Activated CD4-positive, alpha-beta T cell treated with anti-CD3 and anti-CD28 coated beads, Interleukin-2, amount 10 ng/mL, durations not matched to agents 24 days and 14 days (primary cell): Measurements from ENCODE around the gene CFAP299. TPM values are rescaled to one million over a fixed set of nuclear protein-coding genes. Genes with fewer than 3 reads are reported as not detected.

Experiments
- DNase-seq: peaks from one replicate; pipeline ENCODE4 v3.0.0; 2022
- H3K27ac Mint-ChIP-seq: one replicate; pipeline ENCODE4 v1.8.0; 2022; ENCODE audit warnings: mild to moderate bottlenecking, mixed read lengths
- H3K27me3 Mint-ChIP-seq: one replicate; pipeline ENCODE4 v1.8.0; 2022; ENCODE audit warnings: mixed read lengths
- H3K36me3 Mint-ChIP-seq: one replicate; pipeline ENCODE4 v1.8.0; 2022; ENCODE audit warnings: low read depth, mild to moderate bottlenecking, mixed read lengths
- H3K4me1 Mint-ChIP-seq: one replicate; pipeline ENCODE4 v1.8.0; 2021; ENCODE audit warnings: mixed read lengths
- H3K4me3 Mint-ChIP-seq: one replicate; pipeline ENCODE4 v1.8.0; 2022; ENCODE audit warnings: mild to moderate bottlenecking, moderate library complexity, mixed read lengths
- H3K9me3 Mint-ChIP-seq: one replicate; pipeline ENCODE4 v1.8.0; 2021; ENCODE audit warnings: mixed read lengths
- intact Hi-C: fragments of 100-400 bp; cut with micrococcal nuclease; formaldehyde crosslinking; loops from one replicate; pipeline ENCODE4 v1.15.1; 2023
- total RNA-seq: library from RNA; stranded (reverse); gene quantifications from 2 replicates; pipeline ENCODE4 v1.2.3, GENCODE V29; 2022

The CFAP299 gene
- total RNA-seq, 1 donor from 2014 or later: not detected

DNA sequence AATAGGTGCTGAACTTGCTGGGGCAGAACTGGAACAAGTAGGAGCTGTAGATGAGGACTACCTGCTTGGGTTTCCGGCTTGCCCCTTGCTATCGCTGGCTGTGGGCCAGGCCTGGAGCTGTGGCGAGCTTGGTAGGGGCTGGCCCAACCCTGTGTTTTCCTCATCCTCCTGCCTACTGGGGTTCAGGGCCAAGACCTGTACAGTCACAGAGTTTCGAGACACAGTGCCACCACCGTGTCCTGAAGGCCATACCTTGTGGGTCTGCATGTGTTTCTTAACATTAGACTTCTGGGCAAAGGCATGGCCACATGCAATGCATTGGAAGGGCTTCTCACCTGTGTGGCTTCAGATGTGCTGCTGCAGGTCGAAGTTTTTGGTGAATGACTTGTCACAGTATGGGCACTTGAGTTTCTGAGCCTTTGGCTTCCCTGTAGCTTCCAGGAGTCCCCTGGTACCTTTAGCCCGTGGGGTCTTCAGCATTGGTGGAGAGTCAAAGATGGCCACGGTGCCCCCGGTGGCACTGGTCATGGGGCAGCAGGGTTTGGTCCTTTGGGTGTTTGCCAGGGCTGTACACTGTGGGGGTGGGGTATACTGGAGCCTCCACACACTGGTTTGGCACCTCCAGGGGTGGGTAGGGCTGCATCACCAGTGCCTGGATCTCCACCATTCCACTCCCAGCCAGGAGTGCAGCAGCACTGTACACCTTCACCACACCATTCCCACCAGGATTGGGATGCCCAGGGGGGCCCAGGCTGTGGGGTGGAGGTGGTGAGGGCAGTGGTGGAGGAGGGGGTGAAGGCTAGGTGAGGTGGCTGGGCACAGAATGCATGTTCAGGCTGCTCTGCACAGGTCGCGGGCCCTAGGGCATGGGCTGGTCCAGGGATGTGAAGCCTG, 52.1 kb downstream of the CFAP299 start:
- Mint-ChIP-seq H3K27me3 (no peaks in the 10 kb centered on the region), H3K4me1 (no peaks in the 10 kb centered on the region), H3K27ac (no peak overlapping the region), H3K36me3 (no peaks in the 10 kb centered on the region), H3K4me3 (no peak overlapping the region), H3K9me3 (peaks cover 7% of the 10 kb centered on the region)
- intact Hi-C loops: no loop called here
- no peak for DNase-seq

DNA sequence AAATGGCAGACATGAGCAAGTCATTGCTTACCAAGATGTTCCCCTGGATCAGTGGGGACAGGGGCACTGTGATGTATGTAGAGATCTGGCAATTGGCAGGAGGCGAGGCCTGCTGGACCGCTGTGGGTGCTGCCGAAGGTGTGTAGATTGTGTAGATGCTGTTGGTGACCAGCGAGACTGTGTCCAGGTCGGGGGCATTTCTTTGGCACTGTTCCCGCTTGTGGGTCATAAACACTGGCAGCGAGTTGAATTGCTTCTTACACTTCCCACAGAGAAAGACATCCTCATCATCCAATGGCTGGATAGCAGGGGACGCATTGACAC, 52.7 kb downstream of the CFAP299 start:
- Mint-ChIP-seq H3K36me3 (no peaks in the 10 kb centered on the region), H3K27ac (no peak overlapping the region), H3K9me3 (peaks cover 7% of the 10 kb centered on the region), H3K27me3 (no peaks in the 10 kb centered on the region), H3K4me1 (no peaks in the 10 kb centered on the region), H3K4me3 (no peak overlapping the region)
- no peak for DNase-seq
- intact Hi-C loops: no loop called here

DNA sequence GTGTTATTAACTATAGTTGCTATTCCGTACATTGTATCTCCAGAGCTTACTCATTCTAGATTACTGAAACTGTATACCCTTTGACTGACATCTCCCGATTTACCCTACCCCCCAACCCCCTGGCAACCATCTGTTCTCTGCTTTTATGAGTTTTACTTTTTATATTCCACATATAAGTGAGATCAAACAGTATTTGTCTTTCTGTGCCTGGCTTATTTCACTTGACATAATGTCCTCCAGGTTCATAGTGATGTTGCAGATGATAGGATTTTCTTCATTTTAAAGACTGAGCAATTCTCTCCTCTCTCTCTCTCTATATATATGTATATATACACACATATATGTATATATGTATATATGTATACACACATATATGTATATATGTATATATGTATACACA, 54.6 kb downstream of the CFAP299 start:
- intact Hi-C loops: no loop called here
- Mint-ChIP-seq H3K4me3 (no peak overlapping the region), H3K27me3 (no peaks in the 10 kb centered on the region), H3K4me1 (peaks cover 1% of the 10 kb centered on the region), H3K36me3 (no peaks in the 10 kb centered on the region), H3K27ac (no peak overlapping the region), H3K9me3 (peaks cover 7% of the 10 kb centered on the region)
- DNase-seq: no peak

DNA sequence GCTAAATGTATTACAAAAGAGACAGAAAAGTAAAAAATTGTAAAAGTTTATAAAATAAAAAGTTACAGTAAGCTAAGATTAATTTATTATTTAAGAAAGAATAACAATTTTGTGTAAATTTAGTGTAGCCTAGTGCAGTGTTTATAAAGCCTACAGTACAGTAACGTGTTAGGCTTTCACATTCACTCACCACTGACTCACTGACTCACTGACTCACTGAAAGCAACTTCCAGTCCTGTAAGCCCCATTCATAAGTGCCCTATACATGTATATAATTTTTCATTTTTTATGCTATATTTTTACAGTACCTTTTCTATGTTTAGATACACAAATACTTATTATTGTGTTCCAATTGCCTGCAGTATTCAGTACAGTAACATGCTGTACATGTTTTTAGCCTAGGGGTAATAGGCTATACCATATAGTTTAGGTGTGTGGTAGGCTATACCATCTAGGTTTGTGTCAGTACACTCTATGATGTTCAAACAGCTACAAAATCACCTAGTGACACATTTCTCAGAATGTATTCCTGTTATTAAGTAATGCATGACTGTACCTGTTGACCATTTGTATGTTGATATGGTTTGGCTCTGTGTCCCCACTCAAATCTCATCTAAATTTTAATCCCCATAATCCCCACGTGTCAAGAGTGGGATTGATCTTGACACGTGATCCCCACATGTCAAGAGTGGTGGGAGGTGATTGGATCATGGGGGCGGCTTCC, 57.9 kb downstream of the CFAP299 start:
- H3K36me3 Mint-ChIP-seq: no peaks in the 10 kb centered on the region
- no peak overlapping the region for H3K4me3 Mint-ChIP-seq
- peaks cover 1% of the 10 kb centered on the region for H3K4me1 Mint-ChIP-seq
- intact Hi-C loops: no loop called here
- H3K27me3 Mint-ChIP-seq: no peaks in the 10 kb centered on the region
- no peak for DNase-seq
- H3K9me3 Mint-ChIP-seq: peaks cover 7% of the 10 kb centered on the region
- H3K27ac Mint-ChIP-seq: no peak overlapping the region

DNA sequence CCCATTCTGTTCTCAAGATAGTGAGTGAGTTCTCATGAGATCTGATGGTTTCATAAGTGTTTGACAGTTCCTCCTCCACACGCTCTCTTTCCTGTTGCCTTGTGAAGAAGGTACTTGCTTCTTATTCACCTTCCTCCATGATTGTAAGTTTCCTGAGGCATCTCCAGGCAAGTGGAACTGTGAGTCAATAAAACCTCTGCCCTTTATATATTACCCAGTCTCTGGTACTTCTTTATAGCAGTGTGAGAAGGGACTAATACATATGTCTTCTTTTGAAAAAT, 58.4 kb downstream of the CFAP299 start:
- intact Hi-C loops: no loop called here
- H3K27ac Mint-ChIP-seq: no peak overlapping the region
- no peak for DNase-seq
- no peaks in the 10 kb centered on the region for H3K27me3 Mint-ChIP-seq
- no peaks in the 10 kb centered on the region for H3K36me3 Mint-ChIP-seq
- H3K4me3 Mint-ChIP-seq: no peak overlapping the region
- peaks cover 7% of the 10 kb centered on the region for H3K9me3 Mint-ChIP-seq
- peaks cover 1% of the 10 kb centered on the region for H3K4me1 Mint-ChIP-seq

DNA sequence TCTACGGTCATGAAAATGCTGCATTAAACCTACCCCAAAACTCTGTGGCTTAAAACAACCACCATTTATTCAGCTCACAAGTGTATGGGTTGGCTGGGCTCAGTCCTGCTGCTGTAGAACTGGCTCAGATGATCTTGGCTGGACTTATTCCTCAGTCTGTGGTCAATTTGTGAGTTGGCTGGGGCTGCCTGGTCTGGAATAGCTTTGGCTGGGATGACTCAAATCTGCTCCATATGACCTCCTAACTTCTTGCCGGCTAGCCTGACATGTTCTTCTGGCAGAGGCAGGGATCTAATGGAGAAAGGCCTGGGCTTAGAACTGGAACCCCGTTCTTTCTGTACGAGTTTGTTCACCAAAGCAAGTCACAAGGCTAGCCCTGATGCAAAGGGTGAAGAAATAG, 71.7 kb downstream of the CFAP299 start:
- intact Hi-C loops: no loop called here
- Mint-ChIP-seq H3K36me3 (no peaks in the 10 kb centered on the region), H3K4me1 (no peaks in the 10 kb centered on the region), H3K27me3 (peaks cover 2% of the 10 kb centered on the region), H3K9me3 (no peaks in the 10 kb centered on the region), H3K4me3 (no peak overlapping the region), H3K27ac (no peak overlapping the region)
- no peak for DNase-seq

DNA sequence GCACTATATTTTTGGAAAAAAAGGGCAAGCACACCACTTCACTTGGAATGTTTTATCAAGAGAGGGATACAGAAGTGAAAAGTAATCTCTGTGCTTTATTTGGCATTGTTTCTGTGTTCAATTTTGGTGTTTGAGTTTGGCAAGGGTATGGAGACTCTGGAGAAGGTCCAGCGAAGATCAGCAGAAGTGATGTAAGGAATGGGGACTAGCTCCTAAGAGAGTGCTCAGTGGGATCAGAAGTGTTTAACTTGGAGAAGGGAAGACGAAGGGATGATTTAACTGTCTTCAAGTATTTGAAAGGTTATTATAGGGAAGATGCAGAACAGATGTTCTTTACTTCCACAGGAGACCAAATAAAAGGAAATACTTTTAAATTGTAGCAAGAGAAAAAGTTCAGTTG, 74.3 kb downstream of the CFAP299 start:
- intact Hi-C loops: no loop called here
- H3K9me3 Mint-ChIP-seq: no peaks in the 10 kb centered on the region
- H3K4me3 Mint-ChIP-seq: no peak overlapping the region
- DNase-seq: no peak
- no peaks in the 10 kb centered on the region for H3K36me3 Mint-ChIP-seq
- peaks cover 4% of the 10 kb centered on the region for H3K27me3 Mint-ChIP-seq
- H3K27ac Mint-ChIP-seq: no peak overlapping the region
- H3K4me1 Mint-ChIP-seq: no peaks in the 10 kb centered on the region

DNA sequence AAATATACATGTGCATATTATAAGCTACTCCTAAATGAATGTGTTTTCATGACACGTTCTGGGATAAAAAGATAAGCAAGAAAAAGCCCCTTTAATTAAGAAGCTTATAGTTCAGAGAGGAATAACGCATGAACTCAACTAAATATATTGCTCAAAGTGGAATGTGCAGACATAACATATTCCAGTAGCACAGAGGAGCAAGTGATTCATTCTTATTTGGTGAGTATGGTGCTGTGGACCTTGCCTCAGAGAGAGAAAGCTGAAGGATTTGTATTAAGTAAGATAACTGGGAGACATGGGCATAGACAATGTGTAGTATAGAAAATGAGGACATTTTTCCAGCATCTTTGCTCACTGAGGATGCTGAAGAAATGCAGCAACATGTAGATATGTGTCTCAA, 76.8 kb downstream of the CFAP299 start:
- DNase-seq: no peak
- no peaks in the 10 kb centered on the region for H3K9me3 Mint-ChIP-seq
- intact Hi-C loops: no loop called here
- peaks cover 4% of the 10 kb centered on the region for H3K27me3 Mint-ChIP-seq
- H3K4me3 Mint-ChIP-seq: no peak overlapping the region
- no peaks in the 10 kb centered on the region for H3K36me3 Mint-ChIP-seq
- H3K4me1 Mint-ChIP-seq: no peaks in the 10 kb centered on the region
- no peak overlapping the region for H3K27ac Mint-ChIP-seq

DNA sequence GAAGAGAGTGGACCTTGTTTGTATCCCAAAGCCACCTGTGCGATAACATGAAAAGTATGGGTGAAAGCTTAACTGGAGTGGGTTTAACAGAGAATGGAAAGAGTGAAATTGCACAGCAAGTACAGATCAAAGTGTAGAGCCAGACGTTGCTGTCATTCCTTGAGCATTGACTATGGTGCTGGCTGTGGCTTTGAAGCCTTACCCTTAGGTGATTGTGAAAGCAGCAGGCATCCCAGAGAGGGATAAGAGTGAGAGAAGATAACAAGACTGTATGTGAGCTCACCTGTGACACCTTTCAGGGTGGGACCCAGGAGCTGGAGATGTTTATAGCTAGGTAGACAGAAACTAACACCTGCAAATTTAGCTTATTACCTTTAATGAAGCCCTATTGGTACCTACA, 77.6 kb downstream of the CFAP299 start:
- intact Hi-C loops: no loop called here
- Mint-ChIP-seq H3K27me3 (peaks cover 4% of the 10 kb centered on the region), H3K4me1 (no peaks in the 10 kb centered on the region), H3K4me3 (no peak overlapping the region), H3K9me3 (no peaks in the 10 kb centered on the region), H3K36me3 (no peaks in the 10 kb centered on the region), H3K27ac (no peak overlapping the region)
- no peak for DNase-seq

DNA sequence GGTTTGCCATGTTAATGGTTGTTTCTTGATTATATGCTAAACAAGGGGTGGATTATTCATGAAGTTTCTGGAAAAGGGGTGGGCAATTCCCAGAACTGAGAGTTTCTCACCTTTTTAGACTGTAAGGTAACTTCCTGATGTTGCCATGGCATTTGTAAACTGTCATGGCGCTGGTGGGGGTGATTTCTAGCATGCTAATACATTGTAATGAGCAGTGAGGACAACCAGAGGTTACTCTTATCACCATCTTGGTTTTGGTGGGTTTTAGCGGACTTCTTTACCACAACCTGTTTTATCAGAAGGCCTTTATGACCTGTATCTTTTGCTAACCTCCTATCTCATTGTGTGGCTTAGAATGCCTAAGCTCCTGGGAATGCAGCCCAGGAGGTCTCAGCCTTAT, 81.5 kb downstream of the CFAP299 start:
- Mint-ChIP-seq H3K4me1 (no peaks in the 10 kb centered on the region), H3K27ac (no peak overlapping the region)

DNA sequence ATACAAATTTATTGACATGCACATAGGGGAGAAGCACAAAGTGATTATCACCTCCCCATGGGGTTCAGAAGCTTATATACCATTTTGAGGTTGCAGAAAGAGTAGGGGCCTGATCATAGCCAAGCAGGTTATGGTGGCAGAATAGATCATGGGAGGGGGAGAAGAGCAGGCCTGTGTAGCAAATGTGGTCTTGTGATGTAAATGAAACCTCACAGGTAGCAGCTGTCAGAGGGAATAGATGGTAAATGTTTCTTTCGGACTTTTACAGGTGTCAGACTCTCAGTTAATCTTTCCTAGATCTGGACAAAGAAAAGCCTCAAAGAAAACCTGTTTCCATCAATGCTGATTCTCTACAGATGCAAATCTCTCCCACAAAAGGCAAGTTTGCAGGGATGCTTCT, 84.4 kb downstream of the CFAP299 start:
- Mint-ChIP-seq H3K27ac (no peak overlapping the region), H3K4me1 (peaks cover 2% of the 10 kb centered on the region), H3K36me3 (no peaks in the 10 kb centered on the region), H3K27me3 (no peaks in the 10 kb centered on the region), H3K4me3 (no peak overlapping the region), H3K9me3 (peaks cover 10% of the 10 kb centered on the region)
- DNase-seq: no peak
- intact Hi-C loops: loop anchor here (10.0 kb wide), 1 partner anchor 125 kb away; no protein-coding TSS in a partner anchor

More for the DNA sequence above, 81.5 kb downstream of the CFAP299 start:
- Mint-ChIP-seq H3K27me3 (peaks cover 2% of the 10 kb centered on the region), H3K4me3 (no peak overlapping the region), H3K36me3 (no peaks in the 10 kb centered on the region), H3K9me3 (no peaks in the 10 kb centered on the region)
- DNase-seq: no peak
- intact Hi-C loops: no loop called here

DNA sequence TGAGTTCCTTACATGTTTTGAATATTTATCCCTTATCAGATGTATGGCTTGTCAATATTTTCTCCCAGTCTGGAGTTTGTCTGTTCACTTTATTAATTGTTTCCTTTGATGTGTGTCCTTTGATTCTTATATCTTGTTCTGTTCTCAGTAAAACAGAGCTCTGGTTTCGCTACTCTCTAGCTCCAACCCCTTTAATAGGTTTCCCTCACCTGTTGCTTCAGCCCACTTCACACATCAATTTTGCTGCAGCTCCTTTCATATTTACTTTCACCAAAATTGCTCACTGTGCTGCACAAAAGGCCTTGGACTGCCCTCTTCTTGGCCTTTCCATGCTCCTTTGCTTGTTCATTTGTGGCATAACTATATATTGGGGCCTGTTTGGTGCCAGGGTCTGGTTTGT, 85.1 kb downstream of the CFAP299 start:
- H3K27me3 Mint-ChIP-seq: no peaks in the 10 kb centered on the region
- peaks cover 10% of the 10 kb centered on the region for H3K9me3 Mint-ChIP-seq
- H3K4me1 Mint-ChIP-seq: peaks cover 2% of the 10 kb centered on the region
- no peaks in the 10 kb centered on the region for H3K36me3 Mint-ChIP-seq
- H3K27ac Mint-ChIP-seq: no peak overlapping the region
- no peak for DNase-seq
- intact Hi-C loops: loop anchor here (10.0 kb wide), 1 partner anchor 124 kb away; no protein-coding TSS in a partner anchor
- H3K4me3 Mint-ChIP-seq: no peak overlapping the region

DNA sequence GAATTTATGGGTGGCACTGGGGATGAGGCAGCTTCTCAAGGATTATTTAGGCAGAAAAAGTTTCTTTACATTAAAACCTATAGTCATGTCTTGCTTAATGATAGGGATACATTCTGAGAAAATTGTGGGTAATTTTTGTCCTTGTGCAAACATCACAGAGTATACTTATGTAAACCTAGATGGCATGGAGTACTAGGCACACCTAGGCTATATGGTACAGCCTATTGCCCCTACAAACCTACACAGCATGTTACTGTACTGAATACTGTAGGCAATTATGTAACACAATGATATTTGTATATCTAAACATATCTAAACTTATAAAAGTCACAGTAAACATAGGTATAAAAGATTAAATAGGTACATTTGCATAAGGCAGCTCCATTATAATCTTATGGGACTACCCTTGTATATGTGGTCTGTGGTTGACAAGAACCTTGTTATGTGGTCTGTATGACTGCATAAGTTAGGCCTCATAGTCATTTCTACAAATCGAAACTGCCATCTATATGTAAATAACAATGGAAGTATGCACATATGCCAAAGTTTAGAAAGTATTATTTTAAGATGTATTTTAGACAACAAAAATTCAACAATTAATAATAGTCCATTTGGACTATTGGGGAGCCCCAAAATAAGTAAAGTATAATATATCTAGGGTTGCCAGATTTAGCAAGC, 87.3 kb downstream of the CFAP299 start:
- no peaks in the 10 kb centered on the region for H3K27me3 Mint-ChIP-seq
- DNase-seq: no peak
- peaks cover 2% of the 10 kb centered on the region for H3K4me1 Mint-ChIP-seq
- H3K27ac Mint-ChIP-seq: no peak overlapping the region
- intact Hi-C loops: loop anchor here (10.0 kb wide), 1 partner anchor 122 kb away; no protein-coding TSS in a partner anchor
- H3K4me3 Mint-ChIP-seq: no peak overlapping the region
- H3K9me3 Mint-ChIP-seq: peaks cover 10% of the 10 kb centered on the region
- H3K36me3 Mint-ChIP-seq: no peaks in the 10 kb centered on the region

DNA sequence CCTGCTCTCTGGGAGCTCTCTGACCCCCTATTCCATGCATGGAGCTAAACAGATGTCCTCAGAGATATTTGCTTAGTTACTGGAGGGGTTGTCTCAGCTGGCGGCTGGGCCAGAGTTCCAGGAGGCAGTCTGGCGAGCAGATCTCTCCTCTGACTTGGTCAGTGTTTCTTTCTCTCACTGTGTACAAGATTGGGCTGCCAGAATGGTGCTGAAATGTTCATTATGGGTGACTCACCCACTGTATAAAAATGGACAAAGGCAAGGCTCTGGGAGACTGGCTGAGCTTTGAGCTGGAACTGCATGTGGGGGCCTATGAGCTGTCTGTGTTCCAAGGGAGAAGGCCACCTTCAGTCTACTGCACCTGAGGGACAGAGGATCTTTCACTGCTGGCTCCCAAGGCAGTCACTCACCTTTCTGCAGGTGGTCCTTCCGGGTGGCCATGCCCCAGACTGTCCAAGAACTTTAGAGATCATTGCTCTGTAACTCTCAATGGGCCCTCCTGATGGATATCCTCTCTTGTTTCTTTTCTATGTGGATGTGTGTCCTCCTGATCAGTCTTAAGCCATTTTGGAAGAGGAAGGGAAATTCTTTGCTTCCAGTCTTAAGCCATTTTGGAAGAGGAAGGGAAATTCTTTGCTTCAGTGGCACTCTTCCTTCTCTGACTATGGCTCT, 88.2 kb downstream of the CFAP299 start:
- DNase-seq: no peak
- intact Hi-C loops: loop anchor here (10.0 kb wide), 1 partner anchor 121 kb away; no protein-coding TSS in a partner anchor
- Mint-ChIP-seq H3K27ac (no peak overlapping the region), H3K36me3 (no peaks in the 10 kb centered on the region), H3K4me3 (no peak overlapping the region), H3K27me3 (no peaks in the 10 kb centered on the region), H3K9me3 (peaks cover 10% of the 10 kb centered on the region), H3K4me1 (peaks cover 2% of the 10 kb centered on the region)
